DMS79 (cell line): ENCODE measurements around the gene ARHGEF25.
"Not testable (repeated sequence)": the region's sequence is repeated elsewhere in the genome, so short reads cannot be mapped to it uniquely, and the experiment has no call there.

Experiments used
- DNase-seq: peaks from one replicate; lab custom pipeline; 2025; lab: John Stamatoyannopoulos, UW

The ARHGEF25 gene

DNA sequence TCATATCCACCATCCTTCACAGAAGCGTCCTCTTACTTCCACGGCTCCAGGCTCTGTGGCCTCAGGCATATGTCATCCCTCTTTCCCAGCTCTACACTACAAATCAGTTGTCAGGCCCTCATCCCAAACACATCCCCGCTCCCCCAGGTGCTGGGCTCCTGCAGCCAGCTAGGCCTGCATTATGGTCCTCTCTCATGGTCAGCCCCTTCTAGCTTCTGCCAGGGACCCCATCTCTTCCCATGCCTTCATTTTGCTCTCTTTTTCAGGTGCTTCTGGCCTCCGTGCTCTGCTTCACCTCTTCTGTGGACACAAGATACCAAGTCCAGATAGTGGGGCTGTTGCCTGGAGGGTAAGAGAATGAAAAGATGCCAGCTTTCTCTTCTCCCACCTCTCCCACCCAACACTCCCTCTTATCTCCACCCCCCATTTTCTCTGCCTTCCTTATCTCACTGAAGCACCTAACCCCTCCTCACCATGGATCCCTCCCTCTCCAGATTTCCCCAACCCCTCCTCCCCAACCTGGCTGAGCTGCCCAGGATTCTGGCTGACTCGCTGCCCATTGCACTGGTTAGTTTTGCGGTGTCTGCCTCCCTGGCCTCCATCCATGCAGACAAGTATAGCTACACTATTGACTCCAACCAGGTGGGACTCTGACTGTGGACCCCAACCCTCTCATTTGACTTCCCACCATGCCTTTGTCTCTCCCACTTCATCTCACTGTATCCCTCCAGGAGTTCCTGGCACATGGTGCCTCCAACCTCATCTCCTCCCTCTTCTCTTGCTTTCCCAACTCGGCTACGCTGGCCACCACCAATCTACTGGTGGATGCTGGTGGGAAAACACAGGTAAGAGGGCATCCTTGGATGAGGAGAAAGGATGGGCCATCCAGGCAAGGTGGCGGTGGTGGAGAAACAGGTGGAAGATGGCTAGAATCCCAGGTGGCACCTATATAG, 11.3 kb downstream of the ARHGEF25 start:
- no peak for DNase-seq

DNA sequence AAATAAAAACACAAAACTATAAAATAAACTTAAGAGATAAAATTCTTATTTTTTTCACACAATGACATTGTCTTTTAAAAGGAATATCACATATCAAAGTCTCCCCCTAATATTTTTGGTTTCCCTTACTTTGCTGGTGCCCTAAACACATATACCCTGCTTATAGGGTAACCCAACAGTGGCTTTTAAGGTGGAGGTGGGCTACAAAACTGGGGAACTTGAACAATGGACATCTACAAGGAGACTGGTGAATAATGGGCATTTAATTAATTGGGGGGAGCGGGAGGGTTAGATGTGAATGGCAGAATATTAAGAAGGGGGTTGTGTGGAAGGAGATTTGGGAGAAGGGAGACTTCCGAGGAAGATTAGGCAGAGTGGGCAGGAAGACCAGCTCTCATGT, 12.2 kb downstream of the ARHGEF25 start:
- no peak for DNase-seq

DNA sequence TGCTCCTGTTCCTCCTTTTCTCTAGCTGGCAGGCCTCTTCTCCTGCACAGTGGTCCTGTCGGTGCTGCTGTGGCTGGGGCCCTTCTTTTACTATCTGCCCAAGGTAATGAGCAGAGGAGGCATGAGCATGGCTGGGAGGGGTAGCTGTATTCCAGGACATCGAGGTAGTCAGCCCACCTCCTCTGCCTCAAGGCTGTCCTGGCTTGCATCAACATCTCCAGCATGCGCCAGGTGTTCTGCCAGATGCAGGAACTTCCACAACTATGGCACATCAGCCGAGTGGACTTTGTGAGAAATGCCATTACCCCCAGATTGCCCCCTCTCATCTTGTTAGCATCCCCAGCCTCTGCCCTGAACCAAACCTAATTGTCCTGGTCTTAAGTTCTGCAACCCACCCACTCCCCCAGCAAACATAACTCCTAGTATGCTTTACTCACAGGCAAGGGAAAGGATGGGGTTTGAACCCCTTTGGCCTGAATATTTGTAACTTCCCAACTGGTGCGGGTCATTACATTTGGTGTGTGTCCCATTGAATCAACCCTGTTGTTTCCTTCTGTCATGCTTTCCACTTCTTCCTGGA, 12.7 kb downstream of the ARHGEF25 start:
- no peak for DNase-seq

- DNase-seq = no peak
Measured at GRCh38 chr12:57624441-57625220, 13.4 kb downstream of the ARHGEF25 start.

- no peak for DNase-seq
Measured at GRCh38 chr12:57625261-57626032, 14.2 kb downstream of the ARHGEF25 start.

DNA sequence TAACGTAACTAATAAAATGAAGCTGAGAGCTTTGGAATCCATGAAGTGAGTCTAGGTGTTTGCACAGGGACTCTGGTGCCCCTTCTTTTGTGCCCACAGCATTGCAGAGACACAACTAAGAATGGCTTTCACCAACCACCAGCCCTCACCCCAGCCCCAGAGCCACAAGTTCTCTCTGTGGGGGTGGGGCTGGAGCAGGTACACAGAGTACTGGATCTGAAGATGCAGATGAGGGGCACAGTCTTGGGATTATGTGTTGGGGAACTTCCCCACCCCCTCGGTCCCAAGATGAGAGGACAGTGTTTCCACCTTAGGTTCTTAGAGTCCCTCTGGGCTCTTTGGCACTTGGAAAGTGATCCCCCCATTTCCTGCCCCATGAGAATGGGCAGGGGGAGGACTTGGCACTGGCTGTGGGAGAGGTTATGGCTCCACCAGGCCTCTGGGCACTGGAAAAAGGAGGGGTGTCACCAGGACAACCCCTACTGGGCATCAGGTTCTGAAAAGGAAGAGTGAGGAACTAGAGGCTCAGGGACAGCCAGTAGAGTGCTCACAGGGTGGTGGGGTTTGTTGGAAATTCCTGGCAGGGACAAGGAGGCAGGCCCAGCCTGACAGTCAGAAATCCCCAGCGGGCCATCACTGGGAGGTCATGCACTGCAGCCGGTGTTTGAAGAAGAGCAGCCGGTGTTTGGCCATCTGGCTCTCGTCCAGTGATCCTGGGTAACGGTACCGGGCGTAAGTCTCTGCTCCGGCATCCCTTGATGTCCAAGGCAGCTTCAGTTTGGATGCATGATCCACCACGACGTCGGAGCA, 15.1 kb downstream of the ARHGEF25 start:
- DNase-seq = no peak

DNA sequence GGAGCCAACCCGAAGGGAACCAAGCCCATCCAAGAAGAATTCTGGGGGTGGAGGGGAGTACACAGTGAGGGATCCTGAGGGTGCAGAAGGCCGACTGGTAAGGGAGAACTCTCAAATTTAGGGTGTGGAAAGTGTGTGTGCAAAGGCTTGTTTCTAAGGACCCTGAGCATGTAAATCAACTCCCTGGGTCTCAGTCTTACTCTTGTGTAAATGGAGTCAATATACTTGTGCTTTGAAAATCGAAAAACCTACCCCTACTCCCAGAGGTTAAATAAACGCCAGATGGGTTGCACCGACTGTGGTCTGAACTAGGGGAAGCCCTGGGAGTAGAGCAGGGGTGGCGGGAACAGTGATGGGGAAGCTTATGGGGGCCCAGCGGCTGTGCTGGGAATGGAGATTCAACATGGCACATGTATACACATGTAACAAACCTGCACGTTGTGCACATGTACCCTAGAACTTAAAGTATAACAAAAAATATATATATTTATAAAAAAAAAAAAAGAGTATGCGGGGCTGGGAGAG, 15.7 kb downstream of the ARHGEF25 start:
- no peak for DNase-seq

DNA sequence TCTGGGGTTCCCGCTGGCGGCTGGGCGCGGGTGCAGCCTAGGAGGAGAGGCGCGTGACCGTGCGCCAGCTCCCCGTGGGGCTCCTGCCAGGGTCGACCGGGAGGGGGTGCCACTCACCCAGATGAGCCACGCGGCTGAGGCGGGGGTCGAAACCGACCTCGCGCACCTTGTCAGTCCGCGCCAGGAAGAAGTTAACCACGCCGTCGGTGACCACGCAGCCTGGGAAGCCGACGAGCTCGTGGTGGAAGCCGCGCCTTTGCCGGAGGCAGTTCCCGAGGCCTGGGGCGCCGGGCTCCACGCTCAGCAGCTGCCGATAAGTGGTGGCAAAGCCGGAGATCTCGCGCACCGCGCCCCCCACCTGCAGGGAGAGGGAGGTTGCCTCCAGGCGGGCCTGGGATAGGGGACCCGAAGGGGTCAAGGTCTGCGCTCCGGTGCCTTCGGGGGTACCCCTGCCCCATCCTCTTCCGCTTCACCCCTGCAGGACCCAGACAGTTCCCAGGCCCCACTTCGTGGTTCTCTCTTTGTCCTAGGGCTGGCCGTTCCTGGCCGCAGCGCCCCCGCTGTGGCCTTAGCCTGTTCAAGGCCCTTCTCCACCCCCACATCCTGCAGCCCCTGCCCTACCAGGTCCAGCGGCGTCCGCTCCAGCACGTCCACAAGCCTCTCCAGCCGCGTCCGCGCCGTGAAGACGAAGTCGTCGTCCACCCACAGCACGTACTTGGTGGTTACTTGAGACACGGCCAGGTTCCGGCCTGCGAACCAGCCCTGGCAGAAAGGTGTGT, 16.5 kb downstream of the ARHGEF25 start:
- DNase-seq = no peak

DNA sequence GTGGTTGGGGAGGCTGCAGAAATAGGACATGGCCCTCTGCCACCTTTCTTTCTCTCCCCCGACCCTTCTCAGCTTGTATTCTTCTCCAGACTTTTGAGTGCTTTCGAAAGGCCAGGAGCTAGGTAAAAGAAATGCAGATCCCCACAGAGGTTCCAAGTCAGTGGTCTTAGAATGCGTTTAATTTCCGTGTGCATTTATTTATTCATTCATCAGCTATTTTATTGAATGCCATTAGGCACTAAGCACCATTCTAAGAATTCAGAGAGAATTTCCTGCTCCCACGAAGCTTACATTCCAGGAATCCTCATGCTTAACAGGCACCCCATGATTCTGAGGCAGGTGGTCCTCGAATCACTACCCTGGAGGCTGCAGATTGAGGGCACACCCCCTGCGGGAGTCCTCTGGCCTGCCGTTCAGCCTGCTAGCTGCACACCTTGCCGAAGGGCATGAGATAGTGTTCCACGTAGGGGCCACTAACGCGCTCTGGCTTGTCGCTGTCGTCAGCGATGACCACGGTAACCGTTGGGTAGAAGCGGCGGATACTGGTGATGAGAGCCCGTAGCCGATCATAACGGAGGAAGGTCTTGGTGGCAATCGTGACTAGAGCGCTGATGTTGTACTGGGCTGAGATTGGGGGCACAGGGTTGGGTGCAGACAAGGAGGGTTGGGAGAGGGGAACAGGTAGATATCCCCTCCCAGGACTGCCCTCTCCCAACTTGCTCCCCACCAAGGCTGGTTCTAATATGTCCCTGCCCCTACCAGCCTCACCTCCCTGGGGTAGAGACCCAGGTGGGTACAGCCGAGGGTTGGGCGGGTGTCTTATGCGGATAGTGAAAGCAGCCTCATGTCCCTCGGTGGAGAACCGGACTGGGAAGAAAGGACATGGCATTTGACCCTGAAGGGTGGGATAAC, 17.3 kb downstream of the ARHGEF25 start:
- DNase-seq = no peak

GRCh38 chr12:57629897-57630471, 18.7 kb downstream of the ARHGEF25 start:
- no peak for DNase-seq

DNA sequence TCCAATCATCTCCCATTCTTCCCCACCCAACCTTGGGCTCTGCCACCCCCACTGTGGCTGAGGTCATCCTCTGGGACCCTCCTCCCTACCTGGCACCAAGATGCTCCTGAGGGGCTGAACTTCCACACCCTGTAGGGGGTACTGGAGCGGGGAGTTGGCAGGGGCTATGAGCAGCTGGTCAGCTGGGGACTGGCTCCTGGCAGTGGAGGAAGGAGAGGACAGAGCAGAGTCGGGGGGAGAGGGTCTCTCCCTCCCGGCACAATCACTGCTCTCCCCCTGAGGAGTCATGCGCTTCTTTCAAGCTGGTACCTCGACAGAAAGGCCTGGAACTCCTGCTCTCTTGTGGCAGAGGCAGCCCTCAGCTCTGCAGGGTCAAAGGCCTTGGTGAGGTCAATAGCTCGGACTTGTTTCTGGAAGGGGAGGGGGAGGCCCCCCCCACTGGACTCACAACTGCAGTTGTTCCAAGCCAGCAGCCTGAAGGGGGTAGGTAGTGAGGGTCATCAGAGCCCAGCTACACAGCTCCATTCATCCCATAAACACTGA, 19.7 kb downstream of the ARHGEF25 start:
- DNase-seq = no peak

DNA sequence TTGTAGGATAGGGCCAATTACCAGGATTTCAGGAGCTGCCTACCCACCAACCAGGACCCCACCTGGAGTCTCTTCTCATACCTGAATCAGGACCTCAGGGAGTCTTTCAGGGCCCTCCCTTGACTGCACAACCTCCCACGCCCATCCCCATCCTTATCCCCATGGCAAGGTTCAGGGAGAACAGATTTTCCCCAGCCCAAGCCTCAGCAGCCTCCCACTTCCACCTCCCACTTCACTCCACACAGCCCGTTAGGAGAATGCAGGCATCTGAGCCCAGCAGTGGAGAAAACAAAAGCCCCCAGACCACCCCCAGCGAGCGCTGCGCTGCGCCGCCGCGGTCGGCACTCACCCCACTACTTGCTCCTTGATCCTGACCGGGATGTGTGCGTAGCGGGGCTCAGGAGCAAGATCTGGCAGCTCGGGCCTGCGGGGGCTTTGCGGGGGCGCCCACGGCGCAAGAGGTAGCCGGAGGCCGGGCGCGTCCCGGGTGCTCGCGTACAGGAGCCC, 20.4 kb downstream of the ARHGEF25 start:
- no peak for DNase-seq

DNA sequence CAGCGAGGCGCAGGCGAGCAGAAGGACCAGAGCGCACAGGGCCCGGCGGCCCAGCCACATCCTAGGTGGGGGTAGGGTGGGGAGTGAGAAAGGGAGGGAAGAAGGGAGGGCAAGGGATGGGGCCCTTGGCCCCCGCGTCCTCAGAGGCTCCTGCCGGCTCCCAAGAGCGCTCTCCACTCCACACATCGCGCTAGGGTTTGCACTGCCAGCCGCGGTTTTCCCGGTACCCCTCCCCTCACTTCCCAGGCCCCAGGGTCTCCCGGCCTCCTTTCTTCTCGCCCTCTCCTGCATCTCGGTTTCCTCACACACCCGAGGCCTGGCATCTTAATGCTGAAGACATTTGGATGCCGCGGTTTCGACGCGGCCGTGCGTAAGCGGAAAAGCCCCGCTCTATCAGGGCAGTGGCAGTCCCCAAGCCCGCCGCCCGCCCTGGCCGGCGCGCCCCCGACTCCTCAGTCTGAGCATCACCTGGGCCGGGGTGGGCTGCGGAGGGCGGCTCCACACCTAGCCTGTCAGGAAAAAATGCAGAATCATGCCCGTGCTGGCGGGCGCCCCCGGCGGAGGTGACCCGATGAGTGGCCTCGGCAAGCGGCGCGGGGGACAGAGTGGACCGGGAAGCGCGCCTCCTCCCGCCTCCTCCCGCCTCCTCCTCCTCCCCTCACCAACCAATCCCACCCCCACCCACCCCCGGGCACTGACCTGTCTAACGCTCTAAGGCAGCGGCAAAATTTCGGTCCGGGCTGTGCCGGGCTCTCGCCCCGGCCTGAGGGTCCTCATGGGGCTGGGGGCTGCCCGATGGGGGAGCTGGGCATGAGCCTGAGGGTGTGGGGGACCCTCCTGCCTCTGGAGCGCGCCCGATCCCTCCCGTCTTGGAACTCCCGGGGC, 21.1 kb downstream of the ARHGEF25 start:
- DNase-seq = no peak

GRCh38 chr12:57632958-57633840, 22.0 kb downstream of the ARHGEF25 start, which contains the start of gene B4GALNT1:
TSS of gene B4GALNT1 (minus strand) at chr12:57633201. CDS start at chr12:57632132, 1,069 bp downstream.
- peak; percentile 28 for DNase-seq

DNA sequence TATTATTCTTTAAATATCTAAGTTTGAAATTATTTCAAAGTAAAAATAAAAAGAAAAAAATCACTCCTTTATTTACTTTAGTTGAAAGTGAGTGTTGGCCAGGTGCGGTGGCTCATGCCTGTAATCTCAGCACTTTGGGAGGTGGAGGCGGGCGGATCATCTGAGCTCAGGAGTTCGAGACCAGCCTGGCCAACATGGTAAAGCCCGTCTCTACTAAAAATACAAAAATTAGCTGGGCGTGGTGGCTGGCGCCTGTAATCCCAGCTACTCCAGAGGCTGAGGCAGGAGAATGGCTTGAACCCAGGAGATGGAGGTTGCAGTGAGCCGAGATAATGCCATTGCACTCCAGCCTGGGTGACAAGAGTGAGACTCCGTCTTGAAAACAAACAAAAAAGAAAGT, 25.5 kb downstream of the ARHGEF25 start:
- DNase-seq = not testable (repeated sequence)

DNA sequence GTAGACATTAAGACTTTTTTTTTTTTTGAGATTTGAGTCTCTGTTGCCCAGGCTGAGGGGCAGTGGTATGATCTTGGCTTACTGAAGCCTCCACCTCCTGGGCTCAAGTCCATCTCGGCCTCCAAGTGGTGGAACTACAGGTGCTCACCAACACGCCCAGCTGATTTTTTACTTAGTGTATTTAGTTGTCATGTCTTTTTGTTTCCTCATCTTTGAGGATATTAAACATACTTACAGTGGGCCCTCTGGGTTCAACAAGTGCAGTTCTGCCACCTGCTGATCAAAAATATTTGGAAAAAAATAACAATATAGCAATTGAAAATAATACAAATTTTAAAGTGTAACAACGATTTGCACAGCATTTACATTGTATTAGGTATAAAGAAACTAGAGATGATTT, 26.1 kb downstream of the ARHGEF25 start:
- no peak for DNase-seq
